Measurements from ENCODE around the gene RTEL1. TPM values are rescaled to one million over a fixed set of nuclear protein-coding genes. Genes with fewer than 3 reads are reported as not detected.

Gene RTEL1
- total and polyA plus RNA-seq, 9 of the 15 experiments (the other 6 are each of a cell fraction or from before 2014, with no cell fraction given): 0.36 to 61.0 (median 17.9) TPM

- TF ChIP-seq EHMT2 (IDR thresholded peaks at IDR 0.05) (no peak), HOMEZ (CRISPR knock-in tag; IDR thresholded peaks at IDR 0.05) (no peak), UBTF (IDR thresholded peaks at IDR 0.05; ENCODE audit: borderline replicate concordance in 1 of 2, low read depth in 2 of 2, low read length in 2 of 2) (peak; percentile 81 to 98; a peak in 3 of 4 replicates), RBBP5 (IDR thresholded peaks at IDR 0.05; ENCODE audit: borderline replicate concordance, insufficient read depth, low read length, poor library complexity, severe bottlenecking) (peak; percentile 69), ZNF639 (CRISPR knock-in tag; conservative IDR thresholded peaks at IDR 0.05 in 1 of 2, IDR thresholded peaks at IDR 0.05 in 1 of 2) (peak in 1 of 2 experiments; percentile 87; a peak in 2 of 4 replicates), BCLAF1 (IDR thresholded peaks at IDR 0.05; ENCODE audit: borderline replicate concordance in 1 of 2, control insufficient read depth in 1 of 2, low read depth in 2 of 2, low read length in 1 of 2) (peak in 1 of 2 experiments; percentile 97; a peak in 2 of 4 replicates), ZHX1 (conservative IDR thresholded peaks at IDR 0.05; ENCODE audit: low read length) (0 out of 2 replicates have a peak, but pooled peaks have one; percentile 68), CHD1 (IDR thresholded peaks at IDR 0.05; ENCODE audit: low read length) (no peak), STAT6 (CRISPR knock-in tag; IDR thresholded peaks at IDR 0.05) (no peak)
Measured at GRCh38 chr20:63628246-63628975, 29.7 kb upstream of the RTEL1 start (continued).
